ENCODE results near the gene CD84. TPM values are rescaled to one million over a fixed set of nuclear protein-coding genes. Genes with fewer than 3 reads are reported as not detected.

CD84 gene
- total RNA-seq, 4 donors from 2014 or later, result 2.7 to 24.8 (median 5.2) TPM

GRCh38 chr1:160625321-160625720 lies 46.0 kb upstream of the CD84 start:
- Histone ChIP-seq H3K27me3 (no peaks in the 10 kb centered on the region), H3K9me3 (no peaks in the 10 kb centered on the region), H3K27ac (peak overlapping the region in 2 of 4 donors; percentile 3 to 27), H3K36me3 (no peaks in the 10 kb centered on the region), H3K4me3 (no peak overlapping the region), H3K4me1 (peaks cover 0 to 10% (median 0%) of the 10 kb centered on the region in 4 donors)
- DNase-seq, result no peak
- TF ChIP-seq, protein P1, sequence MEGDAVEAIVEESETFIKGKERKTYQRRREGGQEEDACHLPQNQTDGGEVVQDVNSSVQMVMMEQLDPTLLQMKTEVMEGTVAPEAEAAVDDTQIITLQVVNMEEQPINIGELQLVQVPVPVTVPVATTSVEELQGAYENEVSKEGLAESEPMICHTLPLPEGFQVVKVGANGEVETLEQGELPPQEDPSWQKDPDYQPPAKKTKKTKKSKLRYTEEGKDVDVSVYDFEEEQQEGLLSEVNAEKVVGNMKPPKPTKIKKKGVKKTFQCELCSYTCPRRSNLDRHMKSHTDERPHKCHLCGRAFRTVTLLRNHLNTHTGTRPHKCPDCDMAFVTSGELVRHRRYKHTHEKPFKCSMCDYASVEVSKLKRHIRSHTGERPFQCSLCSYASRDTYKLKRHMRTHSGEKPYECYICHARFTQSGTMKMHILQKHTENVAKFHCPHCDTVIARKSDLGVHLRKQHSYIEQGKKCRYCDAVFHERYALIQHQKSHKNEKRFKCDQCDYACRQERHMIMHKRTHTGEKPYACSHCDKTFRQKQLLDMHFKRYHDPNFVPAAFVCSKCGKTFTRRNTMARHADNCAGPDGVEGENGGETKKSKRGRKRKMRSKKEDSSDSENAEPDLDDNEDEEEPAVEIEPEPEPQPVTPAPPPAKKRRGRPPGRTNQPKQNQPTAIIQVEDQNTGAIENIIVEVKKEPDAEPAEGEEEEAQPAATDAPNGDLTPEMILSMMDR (IDR thresholded peaks at IDR 0.05), result no peak
- TF ChIP-seq POLR2A (IDR thresholded peaks at IDR 0.05), result no peak

- DNase-seq, result no peak
- Histone ChIP-seq H3K27me3 (no peaks in the 10 kb centered on the region), H3K36me3 (no peaks in the 10 kb centered on the region), H3K4me1 (peaks cover 0 to 10% (median 0%) of the 10 kb centered on the region in 4 donors), H3K4me3 (no peak overlapping the region), H3K9me3 (no peaks in the 10 kb centered on the region), H3K27ac (peak overlapping the region; percentile 3 to 52 (median 21))
- TF ChIP-seq POLR2A (IDR thresholded peaks at IDR 0.05), result no peak
- TF ChIP-seq, protein P1 (IDR thresholded peaks at IDR 0.05), result no peak
Measured at GRCh38 chr1:160624464-160624863, 45.2 kb upstream of the CD84 start.

GRCh38 chr1:160623862-160624261 lies 44.6 kb upstream of the CD84 start:
- no peak for DNase-seq
- peak overlapping the region; percentile 16 to 52 (median 38) for H3K27ac ChIP-seq
- H3K9me3 ChIP-seq, result no peaks in the 10 kb centered on the region
- TF ChIP-seq, protein P1 (IDR thresholded peaks at IDR 0.05), result no peak
- H3K36me3 ChIP-seq, result no peaks in the 10 kb centered on the region
- H3K4me3 ChIP-seq, result no peak overlapping the region
- H3K27me3 ChIP-seq, result no peaks in the 10 kb centered on the region
- H3K4me1 ChIP-seq, result peaks cover 0 to 10% (median 0%) of the 10 kb centered on the region in 4 donors

- Histone ChIP-seq H3K4me1 (peaks cover 0 to 10% (median 0%) of the 10 kb centered on the region in 4 donors), H3K36me3 (no peaks in the 10 kb centered on the region), H3K27ac (peak overlapping the region in 3 of 4 donors; percentile 16 to 52 (median 51)), H3K27me3 (no peaks in the 10 kb centered on the region), H3K4me3 (no peak overlapping the region), H3K9me3 (no peaks in the 10 kb centered on the region)
- DNase-seq, result no peak
- TF ChIP-seq, protein P1 (IDR thresholded peaks at IDR 0.05), result no peak
- TF ChIP-seq POLR2A (IDR thresholded peaks at IDR 0.05), result no peak
Measured at GRCh38 chr1:160623227-160623633, 43.9 kb upstream of the CD84 start.

- no peak for DNase-seq
- Histone ChIP-seq H3K4me1 (peaks cover 0 to 10% (median 0%) of the 10 kb centered on the region in 4 donors), H3K27me3 (no peaks in the 10 kb centered on the region), H3K27ac (no peak overlapping the region), H3K4me3 (no peak overlapping the region), H3K9me3 (no peaks in the 10 kb centered on the region), H3K36me3 (no peaks in the 10 kb centered on the region)
- TF ChIP-seq POLR2A (IDR thresholded peaks at IDR 0.05), result no peak
- TF ChIP-seq, protein P1 (IDR thresholded peaks at IDR 0.05), result no peak
Measured at GRCh38 chr1:160622501-160623226, 43.4 kb upstream of the CD84 start.

All from Peyer's patch (tissue), 4 donors.